ENCODE measurements around the gene MYO18B. TPM values are rescaled to one million over a fixed set of nuclear protein-coding genes. Genes with fewer than 3 reads are reported as not detected.

Gene MYO18B
- total and polyA plus RNA-seq, 2 of the 8 experiments (the other 6 are each of a cell fraction or from before 2014, with no cell fraction given), result 0.62 to 0.78 TPM

DNA sequence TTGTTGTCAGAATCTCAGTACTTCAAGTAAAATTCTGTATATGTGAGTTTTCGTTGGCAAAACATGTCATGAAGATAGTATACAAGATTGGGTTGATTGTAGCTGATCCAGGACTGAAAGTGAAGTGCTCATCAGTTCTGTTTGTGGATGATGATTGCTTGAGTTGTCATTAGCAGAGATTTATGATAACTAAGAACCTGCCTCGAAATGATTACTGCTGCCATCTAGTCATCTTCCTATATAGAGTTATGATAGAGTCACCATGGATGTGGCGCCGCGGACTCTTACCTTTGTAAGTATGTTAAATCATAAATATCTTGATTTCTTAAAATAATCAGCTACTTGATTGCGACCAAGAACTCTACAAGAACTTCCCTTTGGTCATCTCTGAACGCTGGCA is 27.9 kb upstream of the MYO18B start (continued):
- TF ChIP-seq, protein P1, sequence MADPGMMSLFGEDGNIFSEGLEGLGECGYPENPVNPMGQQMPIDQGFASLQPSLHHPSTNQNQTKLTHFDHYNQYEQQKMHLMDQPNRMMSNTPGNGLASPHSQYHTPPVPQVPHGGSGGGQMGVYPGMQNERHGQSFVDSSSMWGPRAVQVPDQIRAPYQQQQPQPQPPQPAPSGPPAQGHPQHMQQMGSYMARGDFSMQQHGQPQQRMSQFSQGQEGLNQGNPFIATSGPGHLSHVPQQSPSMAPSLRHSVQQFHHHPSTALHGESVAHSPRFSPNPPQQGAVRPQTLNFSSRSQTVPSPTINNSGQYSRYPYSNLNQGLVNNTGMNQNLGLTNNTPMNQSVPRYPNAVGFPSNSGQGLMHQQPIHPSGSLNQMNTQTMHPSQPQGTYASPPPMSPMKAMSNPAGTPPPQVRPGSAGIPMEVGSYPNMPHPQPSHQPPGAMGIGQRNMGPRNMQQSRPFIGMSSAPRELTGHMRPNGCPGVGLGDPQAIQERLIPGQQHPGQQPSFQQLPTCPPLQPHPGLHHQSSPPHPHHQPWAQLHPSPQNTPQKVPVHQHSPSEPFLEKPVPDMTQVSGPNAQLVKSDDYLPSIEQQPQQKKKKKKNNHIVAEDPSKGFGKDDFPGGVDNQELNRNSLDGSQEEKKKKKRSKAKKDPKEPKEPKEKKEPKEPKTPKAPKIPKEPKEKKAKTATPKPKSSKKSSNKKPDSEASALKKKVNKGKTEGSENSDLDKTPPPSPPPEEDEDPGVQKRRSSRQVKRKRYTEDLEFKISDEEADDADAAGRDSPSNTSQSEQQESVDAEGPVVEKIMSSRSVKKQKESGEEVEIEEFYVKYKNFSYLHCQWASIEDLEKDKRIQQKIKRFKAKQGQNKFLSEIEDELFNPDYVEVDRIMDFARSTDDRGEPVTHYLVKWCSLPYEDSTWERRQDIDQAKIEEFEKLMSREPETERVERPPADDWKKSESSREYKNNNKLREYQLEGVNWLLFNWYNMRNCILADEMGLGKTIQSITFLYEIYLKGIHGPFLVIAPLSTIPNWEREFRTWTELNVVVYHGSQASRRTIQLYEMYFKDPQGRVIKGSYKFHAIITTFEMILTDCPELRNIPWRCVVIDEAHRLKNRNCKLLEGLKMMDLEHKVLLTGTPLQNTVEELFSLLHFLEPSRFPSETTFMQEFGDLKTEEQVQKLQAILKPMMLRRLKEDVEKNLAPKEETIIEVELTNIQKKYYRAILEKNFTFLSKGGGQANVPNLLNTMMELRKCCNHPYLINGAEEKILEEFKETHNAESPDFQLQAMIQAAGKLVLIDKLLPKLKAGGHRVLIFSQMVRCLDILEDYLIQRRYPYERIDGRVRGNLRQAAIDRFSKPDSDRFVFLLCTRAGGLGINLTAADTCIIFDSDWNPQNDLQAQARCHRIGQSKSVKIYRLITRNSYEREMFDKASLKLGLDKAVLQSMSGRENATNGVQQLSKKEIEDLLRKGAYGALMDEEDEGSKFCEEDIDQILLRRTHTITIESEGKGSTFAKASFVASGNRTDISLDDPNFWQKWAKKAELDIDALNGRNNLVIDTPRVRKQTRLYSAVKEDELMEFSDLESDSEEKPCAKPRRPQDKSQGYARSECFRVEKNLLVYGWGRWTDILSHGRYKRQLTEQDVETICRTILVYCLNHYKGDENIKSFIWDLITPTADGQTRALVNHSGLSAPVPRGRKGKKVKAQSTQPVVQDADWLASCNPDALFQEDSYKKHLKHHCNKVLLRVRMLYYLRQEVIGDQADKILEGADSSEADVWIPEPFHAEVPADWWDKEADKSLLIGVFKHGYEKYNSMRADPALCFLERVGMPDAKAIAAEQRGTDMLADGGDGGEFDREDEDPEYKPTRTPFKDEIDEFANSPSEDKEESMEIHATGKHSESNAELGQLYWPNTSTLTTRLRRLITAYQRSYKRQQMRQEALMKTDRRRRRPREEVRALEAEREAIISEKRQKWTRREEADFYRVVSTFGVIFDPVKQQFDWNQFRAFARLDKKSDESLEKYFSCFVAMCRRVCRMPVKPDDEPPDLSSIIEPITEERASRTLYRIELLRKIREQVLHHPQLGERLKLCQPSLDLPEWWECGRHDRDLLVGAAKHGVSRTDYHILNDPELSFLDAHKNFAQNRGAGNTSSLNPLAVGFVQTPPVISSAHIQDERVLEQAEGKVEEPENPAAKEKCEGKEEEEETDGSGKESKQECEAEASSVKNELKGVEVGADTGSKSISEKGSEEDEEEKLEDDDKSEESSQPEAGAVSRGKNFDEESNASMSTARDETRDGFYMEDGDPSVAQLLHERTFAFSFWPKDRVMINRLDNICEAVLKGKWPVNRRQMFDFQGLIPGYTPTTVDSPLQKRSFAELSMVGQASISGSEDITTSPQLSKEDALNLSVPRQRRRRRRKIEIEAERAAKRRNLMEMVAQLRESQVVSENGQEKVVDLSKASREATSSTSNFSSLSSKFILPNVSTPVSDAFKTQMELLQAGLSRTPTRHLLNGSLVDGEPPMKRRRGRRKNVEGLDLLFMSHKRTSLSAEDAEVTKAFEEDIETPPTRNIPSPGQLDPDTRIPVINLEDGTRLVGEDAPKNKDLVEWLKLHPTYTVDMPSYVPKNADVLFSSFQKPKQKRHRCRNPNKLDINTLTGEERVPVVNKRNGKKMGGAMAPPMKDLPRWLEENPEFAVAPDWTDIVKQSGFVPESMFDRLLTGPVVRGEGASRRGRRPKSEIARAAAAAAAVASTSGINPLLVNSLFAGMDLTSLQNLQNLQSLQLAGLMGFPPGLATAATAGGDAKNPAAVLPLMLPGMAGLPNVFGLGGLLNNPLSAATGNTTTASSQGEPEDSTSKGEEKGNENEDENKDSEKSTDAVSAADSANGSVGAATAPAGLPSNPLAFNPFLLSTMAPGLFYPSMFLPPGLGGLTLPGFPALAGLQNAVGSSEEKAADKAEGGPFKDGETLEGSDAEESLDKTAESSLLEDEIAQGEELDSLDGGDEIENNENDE (IDR thresholded peaks at IDR 0.05; ENCODE audit: insufficient replicate concordance, low read length), result no peak
- TF ChIP-seq SIRT6 (IDR thresholded peaks at IDR 0.05; ENCODE audit: low read length) (no peak), BACH1 (IDR thresholded peaks at IDR 0.05; ENCODE audit: low read length) (no peak), POLR2AphosphoS5 (IDR thresholded peaks at IDR 0.05; ENCODE audit: low read depth, low read length) (no peak), GTF2F1 (IDR thresholded peaks at IDR 0.05; ENCODE audit: borderline replicate concordance, low read depth, low read length) (no peak), BRCA1 (IDR thresholded peaks at IDR 0.05; ENCODE audit: low read depth, low read length) (no peak), SIN3A (conservative IDR thresholded peaks at IDR 0.05 in 1 of 2, IDR thresholded peaks at IDR 0.05 in 1 of 2; ENCODE audit: low read depth in 1 of 2, low read length in 2 of 2) (no peak)
